ENCODE results near the gene OR2AG2.

The OR2AG2 gene

DNA sequence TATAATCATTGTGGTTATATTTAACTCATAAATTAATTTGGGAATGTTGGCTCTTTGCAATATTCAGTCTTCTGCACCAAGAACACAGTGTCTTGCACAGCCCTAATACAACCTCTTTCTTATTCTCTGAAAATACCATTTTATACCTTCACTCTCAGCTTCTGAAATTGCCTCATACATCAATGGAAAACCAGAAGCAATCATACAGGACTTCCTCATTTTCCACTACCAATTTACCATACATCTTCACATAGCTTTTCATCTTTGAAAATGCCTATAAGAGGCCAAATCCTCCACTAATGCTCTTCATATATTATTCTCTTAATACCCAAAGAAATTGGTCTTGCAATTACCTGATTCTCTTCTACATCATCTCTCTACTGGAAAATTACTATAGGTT, 6.7 kb upstream of the OR2AG2 start:
- TF ChIP-seq, protein P1, sequence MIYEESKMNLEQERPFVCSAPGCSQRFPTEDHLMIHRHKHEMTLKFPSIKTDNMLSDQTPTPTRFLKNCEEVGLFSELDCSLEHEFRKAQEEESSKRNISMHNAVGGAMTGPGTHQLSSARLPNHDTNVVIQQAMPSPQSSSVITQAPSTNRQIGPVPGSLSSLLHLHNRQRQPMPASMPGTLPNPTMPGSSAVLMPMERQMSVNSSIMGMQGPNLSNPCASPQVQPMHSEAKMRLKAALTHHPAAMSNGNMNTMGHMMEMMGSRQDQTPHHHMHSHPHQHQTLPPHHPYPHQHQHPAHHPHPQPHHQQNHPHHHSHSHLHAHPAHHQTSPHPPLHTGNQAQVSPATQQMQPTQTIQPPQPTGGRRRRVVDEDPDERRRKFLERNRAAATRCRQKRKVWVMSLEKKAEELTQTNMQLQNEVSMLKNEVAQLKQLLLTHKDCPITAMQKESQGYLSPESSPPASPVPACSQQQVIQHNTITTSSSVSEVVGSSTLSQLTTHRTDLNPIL (CRISPR knock-in tag; IDR thresholded peaks at IDR 0.05; ENCODE audit: low read depth): no peak
- TF ChIP-seq SNAI2 (CRISPR knock-in tag; IDR thresholded peaks at IDR 0.05) (no peak), ZFP3 (CRISPR knock-in tag; IDR thresholded peaks at IDR 0.05) (no peak), TCF4 (CRISPR knock-in tag; IDR thresholded peaks at IDR 0.05; ENCODE audit: borderline replicate concordance) (no peak), ZNF565 (CRISPR knock-in tag; conservative IDR thresholded peaks at IDR 0.05; ENCODE audit: low read depth) (no peak), OSR1 (CRISPR knock-in tag; IDR thresholded peaks at IDR 0.05) (no peak), CSDC2 (CRISPR knock-in tag; IDR thresholded peaks at IDR 0.05) (no peak), ZC3H10 (CRISPR knock-in tag; IDR thresholded peaks at IDR 0.05) (no peak), RARB (CRISPR knock-in tag; IDR thresholded peaks at IDR 0.05) (no peak), TOX (CRISPR knock-in tag; IDR thresholded peaks at IDR 0.05; ENCODE audit: borderline replicate concordance) (no peak), ISL1 (CRISPR knock-in tag; IDR thresholded peaks at IDR 0.05) (no peak)
- TF ChIP-seq, protein P2, sequence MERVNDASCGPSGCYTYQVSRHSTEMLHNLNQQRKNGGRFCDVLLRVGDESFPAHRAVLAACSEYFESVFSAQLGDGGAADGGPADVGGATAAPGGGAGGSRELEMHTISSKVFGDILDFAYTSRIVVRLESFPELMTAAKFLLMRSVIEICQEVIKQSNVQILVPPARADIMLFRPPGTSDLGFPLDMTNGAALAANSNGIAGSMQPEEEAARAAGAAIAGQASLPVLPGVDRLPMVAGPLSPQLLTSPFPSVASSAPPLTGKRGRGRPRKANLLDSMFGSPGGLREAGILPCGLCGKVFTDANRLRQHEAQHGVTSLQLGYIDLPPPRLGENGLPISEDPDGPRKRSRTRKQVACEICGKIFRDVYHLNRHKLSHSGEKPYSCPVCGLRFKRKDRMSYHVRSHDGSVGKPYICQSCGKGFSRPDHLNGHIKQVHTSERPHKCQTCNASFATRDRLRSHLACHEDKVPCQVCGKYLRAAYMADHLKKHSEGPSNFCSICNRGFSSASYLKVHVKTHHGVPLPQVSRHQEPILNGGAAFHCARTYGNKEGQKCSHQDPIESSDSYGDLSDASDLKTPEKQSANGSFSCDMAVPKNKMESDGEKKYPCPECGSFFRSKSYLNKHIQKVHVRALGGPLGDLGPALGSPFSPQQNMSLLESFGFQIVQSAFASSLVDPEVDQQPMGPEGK (CRISPR knock-in tag; IDR thresholded peaks at IDR 0.05; ENCODE audit: borderline replicate concordance): no peak
- TF ChIP-seq, protein P3, sequence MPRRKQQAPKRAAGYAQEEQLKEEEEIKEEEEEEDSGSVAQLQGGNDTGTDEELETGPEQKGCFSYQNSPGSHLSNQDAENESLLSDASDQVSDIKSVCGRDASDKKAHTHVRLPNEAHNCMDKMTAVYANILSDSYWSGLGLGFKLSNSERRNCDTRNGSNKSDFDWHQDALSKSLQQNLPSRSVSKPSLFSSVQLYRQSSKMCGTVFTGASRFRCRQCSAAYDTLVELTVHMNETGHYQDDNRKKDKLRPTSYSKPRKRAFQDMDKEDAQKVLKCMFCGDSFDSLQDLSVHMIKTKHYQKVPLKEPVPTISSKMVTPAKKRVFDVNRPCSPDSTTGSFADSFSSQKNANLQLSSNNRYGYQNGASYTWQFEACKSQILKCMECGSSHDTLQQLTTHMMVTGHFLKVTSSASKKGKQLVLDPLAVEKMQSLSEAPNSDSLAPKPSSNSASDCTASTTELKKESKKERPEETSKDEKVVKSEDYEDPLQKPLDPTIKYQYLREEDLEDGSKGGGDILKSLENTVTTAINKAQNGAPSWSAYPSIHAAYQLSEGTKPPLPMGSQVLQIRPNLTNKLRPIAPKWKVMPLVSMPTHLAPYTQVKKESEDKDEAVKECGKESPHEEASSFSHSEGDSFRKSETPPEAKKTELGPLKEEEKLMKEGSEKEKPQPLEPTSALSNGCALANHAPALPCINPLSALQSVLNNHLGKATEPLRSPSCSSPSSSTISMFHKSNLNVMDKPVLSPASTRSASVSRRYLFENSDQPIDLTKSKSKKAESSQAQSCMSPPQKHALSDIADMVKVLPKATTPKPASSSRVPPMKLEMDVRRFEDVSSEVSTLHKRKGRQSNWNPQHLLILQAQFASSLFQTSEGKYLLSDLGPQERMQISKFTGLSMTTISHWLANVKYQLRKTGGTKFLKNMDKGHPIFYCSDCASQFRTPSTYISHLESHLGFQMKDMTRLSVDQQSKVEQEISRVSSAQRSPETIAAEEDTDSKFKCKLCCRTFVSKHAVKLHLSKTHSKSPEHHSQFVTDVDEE (CRISPR knock-in tag; IDR thresholded peaks at IDR 0.05): no peak
- ATAC-seq: no peak

DNA sequence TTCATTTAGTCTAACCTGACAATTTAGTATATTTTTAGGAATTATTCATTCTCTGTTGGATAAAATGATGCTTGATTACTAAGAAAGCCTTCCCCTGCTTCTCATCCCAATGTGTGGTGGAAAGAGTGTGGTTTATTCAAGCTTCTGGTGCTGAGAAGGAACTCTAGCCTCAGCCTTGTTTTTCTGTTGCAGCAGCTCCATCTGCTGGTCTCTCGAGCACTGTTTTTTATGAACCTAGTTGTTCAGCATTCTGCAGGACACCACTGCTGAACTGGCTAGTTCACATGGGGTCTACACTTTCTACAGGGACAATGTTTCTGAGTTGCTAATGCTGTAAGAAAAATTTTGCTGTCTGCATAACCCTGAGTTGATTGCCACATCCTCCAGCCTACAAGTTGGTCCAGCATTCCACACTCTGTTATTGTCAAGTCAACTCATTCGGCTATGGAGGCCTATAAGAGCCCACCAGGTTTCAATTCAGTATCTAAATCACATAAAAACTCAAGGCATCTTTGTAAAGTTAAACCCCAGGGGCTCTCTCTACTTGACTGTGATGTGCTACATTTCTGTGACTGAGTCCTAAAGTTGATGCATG, 14.3 kb downstream of the OR2AG2 start:
- peak; percentile 95 for ATAC-seq
- no peak for TF ChIP-seq ZNF565 (CRISPR knock-in tag; conservative IDR thresholded peaks at IDR 0.05; ENCODE audit: low read depth)
- TF ChIP-seq SNAI2 (CRISPR knock-in tag; IDR thresholded peaks at IDR 0.05): no peak
- no peak for TF ChIP-seq GLIS3 (CRISPR knock-in tag; IDR thresholded peaks at IDR 0.05)
- TF ChIP-seq, protein P4, sequence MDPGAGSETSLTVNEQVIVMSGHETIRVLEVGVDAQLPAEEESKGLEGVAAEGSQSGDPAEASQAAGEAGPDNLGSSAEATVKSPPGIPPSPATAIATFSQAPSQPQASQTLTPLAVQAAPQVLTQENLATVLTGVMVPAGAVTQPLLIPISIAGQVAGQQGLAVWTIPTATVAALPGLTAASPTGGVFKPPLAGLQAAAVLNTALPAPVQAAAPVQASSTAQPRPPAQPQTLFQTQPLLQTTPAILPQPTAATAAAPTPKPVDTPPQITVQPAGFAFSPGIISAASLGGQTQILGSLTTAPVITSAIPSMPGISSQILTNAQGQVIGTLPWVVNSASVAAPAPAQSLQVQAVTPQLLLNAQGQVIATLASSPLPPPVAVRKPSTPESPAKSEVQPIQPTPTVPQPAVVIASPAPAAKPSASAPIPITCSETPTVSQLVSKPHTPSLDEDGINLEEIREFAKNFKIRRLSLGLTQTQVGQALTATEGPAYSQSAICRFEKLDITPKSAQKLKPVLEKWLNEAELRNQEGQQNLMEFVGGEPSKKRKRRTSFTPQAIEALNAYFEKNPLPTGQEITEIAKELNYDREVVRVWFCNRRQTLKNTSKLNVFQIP (CRISPR knock-in tag; IDR thresholded peaks at IDR 0.05; ENCODE audit: borderline replicate concordance, low read depth): no peak
- no peak for TF ChIP-seq ZC3H10 (CRISPR knock-in tag; IDR thresholded peaks at IDR 0.05)
- TF ChIP-seq, protein P2 (CRISPR knock-in tag; IDR thresholded peaks at IDR 0.05; ENCODE audit: borderline replicate concordance): no peak
- no peak for TF ChIP-seq PPARA (CRISPR knock-in tag; IDR thresholded peaks at IDR 0.05; ENCODE audit: borderline replicate concordance)
- TF ChIP-seq, protein P5, sequence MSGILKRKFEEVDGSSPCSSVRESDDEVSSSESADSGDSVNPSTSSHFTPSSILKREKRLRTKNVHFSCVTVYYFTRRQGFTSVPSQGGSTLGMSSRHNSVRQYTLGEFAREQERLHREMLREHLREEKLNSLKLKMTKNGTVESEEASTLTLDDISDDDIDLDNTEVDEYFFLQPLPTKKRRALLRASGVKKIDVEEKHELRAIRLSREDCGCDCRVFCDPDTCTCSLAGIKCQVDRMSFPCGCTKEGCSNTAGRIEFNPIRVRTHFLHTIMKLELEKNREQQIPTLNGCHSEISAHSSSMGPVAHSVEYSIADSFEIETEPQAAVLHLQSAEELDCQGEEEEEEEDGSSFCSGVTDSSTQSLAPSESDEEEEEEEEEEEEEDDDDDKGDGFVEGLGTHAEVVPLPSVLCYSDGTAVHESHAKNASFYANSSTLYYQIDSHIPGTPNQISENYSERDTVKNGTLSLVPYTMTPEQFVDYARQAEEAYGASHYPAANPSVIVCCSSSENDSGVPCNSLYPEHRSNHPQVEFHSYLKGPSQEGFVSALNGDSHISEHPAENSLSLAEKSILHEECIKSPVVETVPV (CRISPR knock-in tag; IDR thresholded peaks at IDR 0.05): no peak
- TF ChIP-seq ARNTL (CRISPR knock-in tag; IDR thresholded peaks at IDR 0.05; ENCODE audit: borderline replicate concordance, low read depth): no peak
- TF ChIP-seq TOX (CRISPR knock-in tag; IDR thresholded peaks at IDR 0.05; ENCODE audit: borderline replicate concordance): no peak
- no peak for TF ChIP-seq OSR1 (CRISPR knock-in tag; IDR thresholded peaks at IDR 0.05)
- TF ChIP-seq, protein P1 (CRISPR knock-in tag; IDR thresholded peaks at IDR 0.05; ENCODE audit: low read depth): no peak
- no peak for TF ChIP-seq ZFP3 (CRISPR knock-in tag; IDR thresholded peaks at IDR 0.05)
- TF ChIP-seq BACH2 (CRISPR knock-in tag; IDR thresholded peaks at IDR 0.05; ENCODE audit: borderline replicate concordance): no peak
- TF ChIP-seq, protein P3 (CRISPR knock-in tag; IDR thresholded peaks at IDR 0.05): no peak
- TF ChIP-seq ZNF8 (CRISPR knock-in tag; IDR thresholded peaks at IDR 0.05): no peak
- no peak for TF ChIP-seq ZFP30 (CRISPR knock-in tag; IDR thresholded peaks at IDR 0.05)

Data from SK-N-SH treated with all-trans-retinoic acid at 6 μM for 48 hours (cell line).